ENCODE results near the gene ERMARD.
A peak's percentile ranks its signal among the peaks of the same experiment; 100 is the strongest.

DNA sequence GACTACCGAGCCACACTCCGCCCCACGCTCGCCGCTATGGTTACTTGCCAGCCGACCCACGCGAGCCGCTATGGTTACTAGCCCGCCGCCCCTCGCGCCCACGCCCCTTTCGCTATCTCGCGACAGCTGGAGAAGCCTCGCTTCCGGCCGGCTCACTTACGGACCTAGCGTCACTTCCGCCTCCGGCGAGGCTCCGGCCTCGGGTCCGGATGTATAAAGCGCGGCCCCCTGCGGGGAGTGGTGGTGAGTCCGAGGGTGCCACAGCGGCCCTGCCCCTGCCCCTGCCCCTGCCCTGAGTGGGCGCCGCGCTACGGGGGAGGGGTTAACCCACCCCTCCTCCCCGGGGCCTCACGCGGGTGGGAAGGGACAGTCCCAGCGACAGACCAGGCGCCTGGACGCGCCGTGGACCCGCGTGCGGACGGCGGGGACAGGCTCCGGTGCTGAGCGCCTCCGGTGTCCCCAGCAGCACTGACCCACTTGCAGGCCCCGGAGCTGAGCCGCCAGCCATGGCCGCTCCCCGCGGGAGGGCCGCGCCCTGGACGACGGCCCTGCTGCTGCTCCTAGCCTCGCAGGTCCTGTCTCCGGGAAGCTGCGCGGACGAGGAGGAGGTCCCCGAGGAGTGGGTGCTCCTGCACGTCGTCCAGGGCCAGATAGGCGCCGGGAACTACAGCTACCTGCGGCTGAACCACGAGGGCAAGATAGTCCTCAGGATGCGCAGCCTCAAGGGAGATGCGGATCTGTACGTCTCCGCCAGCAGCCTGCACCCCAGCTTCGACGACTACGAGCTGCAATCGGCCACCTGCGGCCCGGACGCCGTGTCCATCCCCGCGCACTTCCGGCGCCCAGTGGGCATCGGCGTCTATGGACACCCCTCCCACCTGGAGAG is 49.2 kb upstream of the ERMARD start, which contains the start of the genes C6orf120 and WDR27:
- TF ChIP-seq, protein P1, sequence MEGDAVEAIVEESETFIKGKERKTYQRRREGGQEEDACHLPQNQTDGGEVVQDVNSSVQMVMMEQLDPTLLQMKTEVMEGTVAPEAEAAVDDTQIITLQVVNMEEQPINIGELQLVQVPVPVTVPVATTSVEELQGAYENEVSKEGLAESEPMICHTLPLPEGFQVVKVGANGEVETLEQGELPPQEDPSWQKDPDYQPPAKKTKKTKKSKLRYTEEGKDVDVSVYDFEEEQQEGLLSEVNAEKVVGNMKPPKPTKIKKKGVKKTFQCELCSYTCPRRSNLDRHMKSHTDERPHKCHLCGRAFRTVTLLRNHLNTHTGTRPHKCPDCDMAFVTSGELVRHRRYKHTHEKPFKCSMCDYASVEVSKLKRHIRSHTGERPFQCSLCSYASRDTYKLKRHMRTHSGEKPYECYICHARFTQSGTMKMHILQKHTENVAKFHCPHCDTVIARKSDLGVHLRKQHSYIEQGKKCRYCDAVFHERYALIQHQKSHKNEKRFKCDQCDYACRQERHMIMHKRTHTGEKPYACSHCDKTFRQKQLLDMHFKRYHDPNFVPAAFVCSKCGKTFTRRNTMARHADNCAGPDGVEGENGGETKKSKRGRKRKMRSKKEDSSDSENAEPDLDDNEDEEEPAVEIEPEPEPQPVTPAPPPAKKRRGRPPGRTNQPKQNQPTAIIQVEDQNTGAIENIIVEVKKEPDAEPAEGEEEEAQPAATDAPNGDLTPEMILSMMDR (conservative IDR thresholded peaks at IDR 0.05; ENCODE audit: low read length), result 0 out of 2 replicates have a peak, but pooled peaks have one; percentile 24
- TF ChIP-seq EZH2phosphoT487 (IDR thresholded peaks at IDR 0.05; ENCODE audit: borderline replicate concordance, low read depth, low read length), result no peak
